Measurements from ENCODE around the gene F10. TPM values are rescaled to one million over a fixed set of nuclear protein-coding genes. Genes with fewer than 3 reads are reported as not detected.

F10 gene
- total and polyA plus RNA-seq, 12 donors, result 4.4 to 81.8 (median 12.6) TPM

GRCh38 chr13:113092776-113093579 lies 29.6 kb upstream of the F10 start:
- intact Hi-C loops (cut with DNase I), result no loop called here
- no peaks in the 10 kb centered on the region for H3K36me3 ChIP-seq (replicated peaks in 1 of 2)
- no peak overlapping the region for H3K27ac ChIP-seq
- TF ChIP-seq POLR2A (IDR thresholded peaks at IDR 0.05), result no peak
- no peak for TF ChIP-seq CTCF (IDR thresholded peaks at IDR 0.05)
- H3K4me1 ChIP-seq (replicated peaks in 1 of 2), result no peaks in the 10 kb centered on the region
- no peaks in the 10 kb centered on the region for H3K27me3 ChIP-seq
- no peak overlapping the region for H3K4me3 ChIP-seq
- no peaks in the 10 kb centered on the region for H3K9me3 ChIP-seq (replicated peaks in 1 of 3)
- DNase-seq, result no peak
- 80 to 88% (median 86%) methylated on average over 18 to 25 of the region's 25 CpGs for WGBS, 4 donors

- 65 to 80% (median 72%) methylated on average over 18 to 29 of the region's 29 CpGs for WGBS, 4 donors
- H3K27me3 ChIP-seq, result no peaks in the 10 kb centered on the region
- H3K9me3 ChIP-seq (replicated peaks in 1 of 3), result no peaks in the 10 kb centered on the region
- no peak overlapping the region for H3K27ac ChIP-seq
- intact Hi-C loops (cut with DNase I), result no loop called here
- TF ChIP-seq POLR2A (IDR thresholded peaks at IDR 0.05) (no peak), CTCF (IDR thresholded peaks at IDR 0.05) (no peak)
- no peak overlapping the region for H3K4me3 ChIP-seq
- DNase-seq, result no peak
- no peaks in the 10 kb centered on the region for H3K36me3 ChIP-seq (replicated peaks in 1 of 2)
- H3K4me1 ChIP-seq (replicated peaks in 1 of 2), result no peaks in the 10 kb centered on the region
Observed at GRCh38 chr13:113093580-113094409, 28.8 kb upstream of the F10 start.

- WGBS, 4 donors, result 78 to 89% (median 84%) methylated on average over 7 to 14 of the region's 14 CpGs
- H3K4me1 ChIP-seq (replicated peaks in 1 of 2), result no peaks in the 10 kb centered on the region
- H3K36me3 ChIP-seq (replicated peaks in 1 of 2), result no peaks in the 10 kb centered on the region
- H3K27ac ChIP-seq, result no peak overlapping the region
- H3K4me3 ChIP-seq, result no peak overlapping the region
- TF ChIP-seq POLR2A (IDR thresholded peaks at IDR 0.05) (no peak), CTCF (IDR thresholded peaks at IDR 0.05) (no peak)
- no peak for DNase-seq
- no peaks in the 10 kb centered on the region for H3K9me3 ChIP-seq (replicated peaks in 1 of 3)
- no peaks in the 10 kb centered on the region for H3K27me3 ChIP-seq
- intact Hi-C loops (cut with DNase I), result no loop called here
Observed at GRCh38 chr13:113094410-113094800, 28.2 kb upstream of the F10 start.
